Psoas muscle (tissue), 8 donors: ENCODE measurements around the gene ADRA1B. TPM values are rescaled to one million over a fixed set of nuclear protein-coding genes. Genes with fewer than 3 reads are reported as not detected.

Experiments
- ATAC-seq, 4 donors: fragments of 200-7000 bp; cut with Tn5 transposase; one replicate each; pipeline ENCODE4 v1.9.1; 2020; ENCODE audit warnings: moderate library complexity in 3 of 4, mild to moderate bottlenecking in 2 of 4
- DNase-seq, 2 donors: peaks; one replicate each; pipeline ENCODE4 v3.0.0-alpha.2; 2020
- H3K27ac ChIP-seq: fragments of 200-600 bp; one replicate; pipeline ENCODE4 v1.8.0; 2022
- H3K27me3 ChIP-seq, 3 donors: fragments of 200-600 bp in 1 of 3; one replicate each; pipeline versions ENCODE4 v1.6.1 to v1.8.0; 2013 to 2022; ENCODE audit warnings: low read length in 2 of 3, mild to moderate bottlenecking in 2 of 3, moderate library complexity in 1 of 3; ENCODE audit not compliant: insufficient read depth in 3 of 3
- H3K36me3 ChIP-seq, 2 donors: fragments of 200-600 bp in 1 of 2; one replicate each; pipeline versions ENCODE4 v1.6.1 to v1.8.0; 2013 to 2022; ENCODE audit warnings: low read depth in 1 of 2, mild to moderate bottlenecking in 1 of 2, moderate library complexity in 1 of 2; ENCODE audit not compliant: insufficient read depth in 1 of 2
- H3K4me1 ChIP-seq: fragments of 200-600 bp; one replicate; pipeline ENCODE4 v1.8.0; 2022
- H3K4me3 ChIP-seq: fragments of 200-600 bp; one replicate; pipeline ENCODE4 v1.8.0; 2022; ENCODE audit warnings: mild to moderate bottlenecking
- H3K9me3 ChIP-seq: fragments of 200-600 bp; one replicate; pipeline ENCODE4 v1.8.0; 2022
- CTCF ChIP-seq: fragments of 200-600 bp; IDR thresholded peaks from one replicate; pipeline ENCODE4 v1.8.0; 2022; ENCODE audit warnings: antibody characterized with exemption
- WGBS, 3 donors: extraction: QIAGEN DNeasy Blood & Tissue Kit; methylation state at CpG; one replicate each; pipeline versions ENCODE4 v1.1.6 to v1.1.7; 2013; 5-methylcytosine and 5-hydroxymethylcytosine counted together
- intact Hi-C, 2 donors: fragments of 100-400 bp; cut with DNase I; formaldehyde crosslinking; loops; one replicate each; pipeline versions ENCODE4 v1.11.0 to v1.14.2; 2022
- polyA plus RNA-seq, 3 donors: library from polyadenylated mRNA; stranded (reverse); fragments of 200-250 nt; gene quantifications; one replicate each; pipeline ENCODE4 v1.2.3, GENCODE V29; 2013
- total RNA-seq, 4 donors: library from RNA; stranded (reverse); fragmentation: NEBNext Ultra II Directional in 2 of 4; extraction: Animal tissue kit (Norgen Biotek cat#: 25700) in 2 of 4; gene quantifications; one replicate each; pipeline versions ENCODE4 v1.2.1 to v1.2.4, GENCODE V29; 2021 to 2023
- donor health status: healthy with polysubstance abuse.
- donor health status: DM: no; HTN: no; CAD: no; lungs with moderate emphysema.
- donor health status: Bipolar disorder and iron deficiency.
- donor health status: healthy.
- donor health status: DM: yes; HTN: yes; CAD: no.
- donor health status: DM: no; HTN: no; CAD: no.
- donor health status: DM: no; HTN: no; CAD: no.
- donor health status: DM: yes; HTN: yes; CAD: no.

Gene ADRA1B
- total and polyA plus RNA-seq, 7 donors = 0.06 to 1.3 (median 0.24) TPM; not detected in 1

- TF ChIP-seq CTCF = no peak
- Histone ChIP-seq H3K36me3 (no peaks in the 10 kb centered on the region), H3K4me3 (no peak overlapping the region), H3K4me1 (no peaks in the 10 kb centered on the region), H3K27ac (no peak overlapping the region), H3K27me3 (no peaks in the 10 kb centered on the region), H3K9me3 (no peaks in the 10 kb centered on the region)
- DNase-seq (no peak), ATAC-seq (no peak)
- intact Hi-C loops = no loop called here
Measured at GRCh38 chr5:159884917-159885620, 31.2 kb upstream of the ADRA1B start.

GRCh38 chr5:159886296-159886695 is 30.0 kb upstream of the ADRA1B start:
- no peaks in the 10 kb centered on the region for H3K9me3 ChIP-seq
- no peaks in the 10 kb centered on the region for H3K27me3 ChIP-seq
- intact Hi-C loops = no loop called here
- no peak overlapping the region for H3K27ac ChIP-seq
- 89 to 92% (median 90%) methylated on average over 1 of the region's 1 CpG for WGBS, 3 donors
- ATAC-seq = no peak
- no peak for DNase-seq
- no peaks in the 10 kb centered on the region for H3K36me3 ChIP-seq
- no peak overlapping the region for H3K4me3 ChIP-seq
- TF ChIP-seq CTCF = no peak
- no peaks in the 10 kb centered on the region for H3K4me1 ChIP-seq

- Histone ChIP-seq H3K27me3 (no peaks in the 10 kb centered on the region), H3K9me3 (no peaks in the 10 kb centered on the region), H3K27ac (no peak overlapping the region), H3K4me1 (no peaks in the 10 kb centered on the region), H3K36me3 (no peaks in the 10 kb centered on the region), H3K4me3 (no peak overlapping the region)
- TF ChIP-seq CTCF = no peak
- intact Hi-C loops = no loop called here
- WGBS, 3 donors = 73 to 85% (median 75%) methylated on average over 1 of the region's 1 CpG
- no peak for DNase-seq
- no peak for ATAC-seq
Measured at GRCh38 chr5:159887050-159887449, 29.2 kb upstream of the ADRA1B start.

GRCh38 chr5:159888860-159889259 is 27.4 kb upstream of the ADRA1B start:
- Histone ChIP-seq H3K4me3 (no peak overlapping the region), H3K9me3 (no peaks in the 10 kb centered on the region), H3K27ac (no peak overlapping the region), H3K27me3 (no peaks in the 10 kb centered on the region), H3K4me1 (no peaks in the 10 kb centered on the region), H3K36me3 (no peaks in the 10 kb centered on the region)
- 87 to 95% (median 90%) methylated on average over 5 of the region's 5 CpGs for WGBS, 3 donors
- intact Hi-C loops = no loop called here
- no peak for TF ChIP-seq CTCF
- ATAC-seq = no peak
- no peak for DNase-seq

- TF ChIP-seq CTCF = no peak
- no peak for ATAC-seq
- no peaks in the 10 kb centered on the region for H3K4me1 ChIP-seq
Measured at GRCh38 chr5:159890141-159890540, 26.1 kb upstream of the ADRA1B start.

More at GRCh38 chr5:159890141-159890540, 26.1 kb upstream of the ADRA1B start:
- intact Hi-C loops = no loop called here
- no peaks in the 10 kb centered on the region for H3K9me3 ChIP-seq
- WGBS, 3 donors = 35 to 75% (median 43%) methylated on average over 1 of the region's 1 CpG
- no peak for DNase-seq
- H3K27me3 ChIP-seq = no peaks in the 10 kb centered on the region
- no peak overlapping the region for H3K27ac ChIP-seq
- H3K36me3 ChIP-seq = no peaks in the 10 kb centered on the region
- no peak overlapping the region for H3K4me3 ChIP-seq
